Neural progenitor cell (in vitro differentiated cells): ENCODE measurements around the gene SLC19A1.

Experiments
- EZH2 ChIP-seq: fragments of 200-600 bp; sonication (generic); IDR thresholded peaks from 2 replicates; pipeline ENCODE4 v1.6.1; 2017; ENCODE audit warnings: antibody characterized with exemption, mild to moderate bottlenecking, moderate library complexity
- TF ChIP-seq, protein P1 (sequence below): fragments of 200-600 bp; sonication (generic); IDR thresholded peaks from 2 replicates; pipeline ENCODE4 v1.5.1; 2017; ENCODE audit warnings: antibody characterized with exemption, mild to moderate bottlenecking

DNA sequence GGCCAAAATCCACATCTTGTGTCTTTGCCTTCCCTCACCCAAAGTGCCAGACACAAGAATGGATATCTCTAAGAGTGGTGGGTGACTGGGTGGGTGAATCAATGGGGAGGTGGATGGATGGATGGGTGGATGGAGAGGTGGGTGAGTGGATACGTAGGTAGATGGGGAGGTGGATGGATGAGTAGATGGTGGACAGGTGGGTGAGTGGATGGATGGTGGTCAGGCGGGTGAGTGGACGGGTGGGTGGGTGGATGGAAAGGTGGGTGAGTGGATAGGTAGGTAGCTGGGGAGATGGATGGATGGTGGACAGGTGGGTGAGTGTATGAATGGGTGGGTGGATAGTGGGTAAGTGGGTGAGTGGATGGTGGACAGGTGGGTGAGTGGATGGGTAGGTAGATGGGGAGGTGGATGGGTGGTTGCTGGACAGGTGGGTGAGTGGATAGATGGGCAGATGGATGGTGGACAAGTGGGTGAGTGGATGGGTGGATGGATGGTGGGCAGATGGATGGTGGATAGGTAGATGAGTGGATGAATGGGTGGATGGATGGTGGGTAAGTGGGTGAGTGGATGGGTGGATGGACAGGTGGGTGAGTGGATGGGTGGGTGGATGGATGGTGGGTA, 34.2 kb downstream of the SLC19A1 start:
- TF ChIP-seq EZH2, result no peak
- TF ChIP-seq, protein P1, sequence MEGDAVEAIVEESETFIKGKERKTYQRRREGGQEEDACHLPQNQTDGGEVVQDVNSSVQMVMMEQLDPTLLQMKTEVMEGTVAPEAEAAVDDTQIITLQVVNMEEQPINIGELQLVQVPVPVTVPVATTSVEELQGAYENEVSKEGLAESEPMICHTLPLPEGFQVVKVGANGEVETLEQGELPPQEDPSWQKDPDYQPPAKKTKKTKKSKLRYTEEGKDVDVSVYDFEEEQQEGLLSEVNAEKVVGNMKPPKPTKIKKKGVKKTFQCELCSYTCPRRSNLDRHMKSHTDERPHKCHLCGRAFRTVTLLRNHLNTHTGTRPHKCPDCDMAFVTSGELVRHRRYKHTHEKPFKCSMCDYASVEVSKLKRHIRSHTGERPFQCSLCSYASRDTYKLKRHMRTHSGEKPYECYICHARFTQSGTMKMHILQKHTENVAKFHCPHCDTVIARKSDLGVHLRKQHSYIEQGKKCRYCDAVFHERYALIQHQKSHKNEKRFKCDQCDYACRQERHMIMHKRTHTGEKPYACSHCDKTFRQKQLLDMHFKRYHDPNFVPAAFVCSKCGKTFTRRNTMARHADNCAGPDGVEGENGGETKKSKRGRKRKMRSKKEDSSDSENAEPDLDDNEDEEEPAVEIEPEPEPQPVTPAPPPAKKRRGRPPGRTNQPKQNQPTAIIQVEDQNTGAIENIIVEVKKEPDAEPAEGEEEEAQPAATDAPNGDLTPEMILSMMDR, result no peak
